Ramos (cell line): Measurements from ENCODE around the gene IFT172.
"Not testable (repeated sequence)": the region's sequence is repeated elsewhere in the genome, so short reads cannot be mapped to it uniquely, and the experiment has no call there.

Experiments used
- in situ Hi-C: fragments of 300-500 bp; cut with MboI; formaldehyde crosslinking; loops from one replicate; pipeline ENCODE4 v1.14.3; 2022; ENCODE audit warnings: low sequenced_read_pairs; ENCODE audit not compliant: unreplicated experiment

IFT172 gene

DNA sequence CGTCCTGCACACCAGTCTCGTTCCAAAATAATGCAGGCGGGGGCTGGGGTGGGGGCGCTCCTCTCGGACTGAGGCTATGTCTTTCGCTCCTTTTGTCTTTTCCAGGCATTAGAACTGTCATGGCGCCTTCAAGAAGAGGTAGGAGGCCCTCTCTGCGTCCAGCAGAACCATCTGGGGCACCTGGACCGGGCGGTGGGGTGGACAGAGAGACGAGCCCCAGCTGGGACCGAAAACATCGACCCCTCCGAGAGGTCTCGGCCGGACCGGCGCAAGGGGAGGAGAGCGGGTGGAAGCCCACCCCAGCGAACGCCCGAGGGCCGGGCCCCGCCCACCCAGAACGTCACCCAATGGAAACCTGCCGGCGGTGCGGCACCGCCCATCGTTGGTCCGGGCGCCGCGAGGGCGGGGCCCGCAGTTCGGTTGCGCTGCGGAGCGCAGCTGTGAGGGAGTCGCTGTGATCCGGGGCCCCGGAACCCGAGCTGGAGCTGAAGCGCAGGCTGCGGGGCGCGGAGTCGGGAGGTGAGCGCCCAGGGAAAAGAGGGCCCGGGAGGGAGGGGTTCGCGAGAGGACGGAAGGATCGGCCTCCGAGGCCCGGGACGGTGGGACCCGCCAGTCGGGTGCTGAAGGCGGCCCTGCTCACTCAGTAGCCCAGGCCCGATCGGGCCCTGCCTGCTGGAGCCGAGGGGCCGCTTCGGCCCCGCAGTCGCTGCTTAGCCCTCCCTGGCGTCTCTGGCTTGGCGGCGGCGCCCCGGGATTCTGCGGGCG lies 61.1 kb downstream of the IFT172 start, which contains the start of gene NRBP1:
TSS of gene NRBP1 (plus strand) at position 419 of the 765 bp plus-strand sequence. CDS start 4,643 bp downstream, outside the sequence.
- in situ Hi-C loops: no loop called here

- in situ Hi-C loops: no loop called here
Observed at GRCh38 chr2:27427863-27428212, 61.7 kb downstream of the IFT172 start.

DNA sequence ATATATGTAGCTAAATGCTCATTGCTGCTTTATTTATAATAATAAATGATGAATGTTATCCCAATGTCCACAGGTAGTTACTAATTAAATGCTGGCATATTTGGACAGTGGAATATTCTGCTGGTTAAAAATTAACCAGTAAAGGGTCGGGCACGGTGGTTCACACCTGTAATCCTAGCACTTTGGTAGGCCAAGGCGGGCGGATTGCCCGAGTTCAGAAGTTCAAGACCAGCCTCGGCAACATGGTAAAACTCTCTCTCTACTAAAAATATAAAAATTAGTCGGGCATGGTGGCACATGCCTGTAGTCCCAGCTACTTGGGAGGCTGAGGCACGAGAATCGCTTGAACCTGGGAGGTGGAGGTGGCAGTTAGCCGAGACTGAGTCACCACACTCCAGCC lies 64.5 kb downstream of the IFT172 start:
- in situ Hi-C loops: not testable (repeated sequence)

DNA sequence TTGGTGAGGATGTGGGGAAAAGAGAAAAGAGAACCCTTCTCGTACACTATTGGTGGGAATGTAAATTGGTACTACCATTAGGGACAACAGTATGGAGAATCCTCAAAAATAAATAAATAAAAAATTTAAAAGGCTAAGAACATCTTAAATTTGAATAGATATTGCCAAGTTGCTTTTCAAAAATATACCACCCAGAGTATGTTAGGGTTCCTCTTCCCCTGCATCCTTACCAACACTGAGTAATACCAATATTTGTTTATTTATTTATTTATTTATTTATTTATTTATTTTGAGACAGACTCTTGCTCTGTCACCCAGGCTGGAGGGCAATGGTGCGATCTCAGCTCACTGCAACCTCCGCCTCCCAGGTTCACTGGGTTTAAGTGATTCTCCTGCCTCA lies 66.6 kb downstream of the IFT172 start:
- in situ Hi-C loops: no loop called here

GRCh38 chr2:27421660-27422250 lies 67.8 kb downstream of the IFT172 start:
- in situ Hi-C loops: no loop called here

DNA sequence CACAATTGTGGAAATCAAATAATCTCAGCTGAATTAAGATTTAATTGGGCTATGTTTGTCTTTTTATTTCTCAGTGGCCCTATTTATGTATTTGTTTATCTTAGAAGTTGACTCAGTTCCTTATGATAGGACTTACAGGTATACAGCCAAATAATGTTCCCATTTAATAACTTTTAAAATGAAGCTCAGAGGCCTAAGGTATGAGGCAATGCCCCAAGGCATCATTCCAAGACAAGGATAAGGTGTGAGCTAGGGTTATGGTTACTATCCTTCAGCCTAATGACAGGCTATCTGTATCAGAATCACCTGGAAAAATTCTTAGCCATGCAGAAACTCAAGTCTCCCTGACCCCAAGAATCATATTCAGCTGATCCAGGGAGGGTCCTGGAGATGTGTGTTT lies 68.5 kb downstream of the IFT172 start:
- in situ Hi-C loops: no loop called here

- in situ Hi-C loops: no loop called here
Observed at GRCh38 chr2:27416151-27416550, 73.4 kb downstream of the IFT172 start.

DNA sequence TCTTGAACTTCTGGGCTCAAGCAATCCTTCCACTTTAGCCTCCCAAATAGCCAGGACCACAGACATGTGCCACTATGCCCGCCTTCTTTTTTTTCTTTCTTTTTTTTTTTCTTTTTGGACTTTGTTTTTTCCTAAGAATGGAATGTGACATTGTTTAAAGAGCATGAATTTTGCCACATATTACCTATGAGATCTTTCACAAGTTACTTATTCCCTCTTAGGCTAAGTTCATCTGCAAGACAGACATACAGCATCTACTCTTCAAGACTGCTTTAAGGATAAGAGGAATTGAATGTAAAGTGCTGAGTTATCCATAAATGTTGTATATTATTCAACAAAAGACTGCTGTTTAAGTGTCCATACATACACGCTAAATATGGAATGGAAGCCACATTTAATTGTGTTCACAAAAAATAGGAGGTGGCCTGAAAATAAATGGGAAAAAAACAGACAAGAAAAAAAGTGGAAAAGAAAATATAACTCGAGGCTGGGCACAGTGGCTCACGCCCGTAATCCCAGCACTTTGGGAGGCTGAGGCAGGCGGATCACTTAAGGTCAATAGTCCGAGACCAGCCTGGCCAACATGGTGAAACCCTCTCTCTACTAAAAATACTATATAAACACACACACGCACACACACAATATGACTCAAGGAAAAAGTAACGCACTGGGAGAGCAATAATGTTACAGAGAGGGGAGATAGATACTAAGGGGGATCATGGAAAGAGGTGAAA lies 77.0 kb downstream of the IFT172 start:
- in situ Hi-C loops: no loop called here

DNA sequence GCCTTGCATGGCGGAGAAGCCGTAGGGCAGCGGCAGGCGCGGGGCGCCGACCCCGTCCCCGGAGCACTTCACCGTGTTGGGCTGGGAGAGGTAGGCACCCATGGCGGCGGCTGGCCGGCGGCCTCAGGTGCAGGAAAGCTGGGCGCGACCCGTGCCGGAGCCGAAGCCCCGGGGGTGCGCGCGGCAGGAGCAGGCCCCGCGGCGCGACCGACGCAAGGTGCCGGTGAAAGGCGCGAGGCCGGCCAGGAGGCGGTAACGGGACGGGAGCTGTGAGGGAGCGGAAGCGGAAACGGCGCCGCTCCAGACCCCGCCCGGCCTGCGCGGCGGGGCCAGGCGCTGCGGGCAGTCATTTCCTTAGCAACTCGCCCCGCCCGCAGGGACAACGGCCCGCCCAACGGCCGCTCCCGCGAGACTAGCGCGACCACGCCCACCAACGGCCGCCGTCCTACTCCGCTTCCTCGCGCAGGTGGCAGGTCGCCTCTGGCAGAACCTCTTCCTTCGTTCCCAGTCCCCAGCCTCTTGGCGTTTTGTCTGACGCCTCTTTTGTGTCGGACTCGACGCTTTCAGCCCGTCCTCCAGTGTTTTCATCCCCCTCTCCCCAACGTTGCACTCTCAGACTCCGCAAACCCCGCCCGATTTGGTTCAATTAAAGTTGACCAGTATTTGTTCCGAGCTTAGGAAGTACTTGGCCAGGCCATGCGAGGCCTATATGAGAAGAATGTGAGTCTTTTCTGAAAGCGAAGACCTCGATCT lies 80.0 kb downstream of the IFT172 start, which contains the start of gene PPM1G:
TSS of gene PPM1G (minus strand) at position 271 of the 753 bp plus-strand sequence. CDS start at position 102, 169 bp downstream.
- in situ Hi-C loops: no loop called here

DNA sequence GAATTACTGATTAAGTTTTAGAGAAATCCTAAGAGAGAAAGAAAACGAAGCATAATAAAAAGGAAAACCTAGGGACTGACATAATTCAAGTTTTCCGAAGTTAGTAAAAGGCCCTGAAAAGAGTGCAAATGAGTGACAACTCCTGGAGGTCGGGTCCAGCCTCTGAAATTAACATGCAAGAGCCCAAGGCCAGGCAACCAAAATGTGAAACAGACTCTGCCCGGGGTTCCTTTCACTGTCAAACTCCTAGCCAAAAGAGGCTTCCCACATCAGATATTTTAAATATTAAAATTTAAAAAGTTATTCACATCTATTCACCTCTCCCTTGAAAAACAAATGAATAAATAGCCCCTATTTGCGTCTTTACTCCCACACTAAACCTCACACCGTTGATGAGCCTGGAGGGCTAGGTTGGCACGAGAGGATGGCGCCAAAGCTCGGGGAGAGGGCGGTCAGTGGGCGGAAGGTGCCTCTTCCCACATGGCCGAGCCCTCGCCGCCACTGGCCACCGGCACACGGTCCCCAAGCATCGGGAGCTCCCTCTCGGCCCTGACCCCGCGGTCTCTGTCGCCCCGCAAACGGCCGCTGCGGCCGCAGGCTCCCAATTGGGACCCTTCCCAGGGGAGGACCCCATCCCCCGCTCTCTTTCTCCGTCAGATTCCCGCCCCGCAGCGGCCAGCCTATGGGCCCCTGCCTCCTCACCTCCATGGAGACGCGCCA lies 80.8 kb downstream of the IFT172 start:
- in situ Hi-C loops: no loop called here

GRCh38 chr2:27407798-27408491 lies 81.6 kb downstream of the IFT172 start:
- in situ Hi-C loops: no loop called here

- in situ Hi-C loops: no loop called here
Observed at GRCh38 chr2:27400348-27401135, 89.0 kb downstream of the IFT172 start.

- in situ Hi-C loops: no loop called here
Observed at GRCh38 chr2:27398962-27399361, 90.6 kb downstream of the IFT172 start.
